ENCODE results near the gene SUPT3H.

- TF ChIP-seq RAD21 (IDR thresholded peaks at IDR 0.05; ENCODE audit: low read depth) (no peak), EP300 (IDR thresholded peaks at IDR 0.05; ENCODE audit: borderline replicate concordance) (no peak), EGR1 (IDR thresholded peaks at IDR 0.05) (no peak), CREB1 (IDR thresholded peaks at IDR 0.05; ENCODE audit: low read depth) (no peak), TAF1 (IDR thresholded peaks at IDR 0.05; ENCODE audit: low read depth) (no peak)
Observed at GRCh38 chr6:44779130-44779826, 598.5 kb downstream of the SUPT3H start.
